Measurements from ENCODE around the gene MGAT5.

The MGAT5 gene

GRCh38 chr2:134229540-134229939 is 24.3 kb upstream of the MGAT5 start:
- H3K4me3 ChIP-seq (ENCODE audit: low read length) = no peak overlapping the region
- no peak for TF ChIP-seq CTCF (IDR thresholded peaks at IDR 0.05; ENCODE audit: insufficient read depth, low read depth, low read length, missing control alignments)

GRCh38 chr2:134230885-134231284 is 23.0 kb upstream of the MGAT5 start:
- H3K4me3 ChIP-seq (ENCODE audit: low read length) = no peak overlapping the region
- TF ChIP-seq CTCF (IDR thresholded peaks at IDR 0.05; ENCODE audit: insufficient read depth, low read depth, low read length, missing control alignments) = no peak
- DNase-seq (ENCODE audit: low read depth) = no peak

More at GRCh38 chr2:134229540-134229939, 24.3 kb upstream of the MGAT5 start:
- DNase-seq (ENCODE audit: low read depth) = no peak

GRCh38 chr2:134231301-134231964 is 22.4 kb upstream of the MGAT5 start:
- DNase-seq (ENCODE audit: low read depth) = no peak
- H3K4me3 ChIP-seq (ENCODE audit: low read length) = no peak overlapping the region

GRCh38 chr2:134231965-134232340 is 21.9 kb upstream of the MGAT5 start:
- no peak for TF ChIP-seq CTCF (IDR thresholded peaks at IDR 0.05; ENCODE audit: insufficient read depth, low read depth, low read length, missing control alignments)
- H3K4me3 ChIP-seq (ENCODE audit: low read length) = no peak overlapping the region
- DNase-seq (ENCODE audit: low read depth) = no peak

More at GRCh38 chr2:134231301-134231964, 22.4 kb upstream of the MGAT5 start:
- TF ChIP-seq CTCF (IDR thresholded peaks at IDR 0.05; ENCODE audit: insufficient read depth, low read depth, low read length, missing control alignments) = no peak

- no peak for TF ChIP-seq CTCF (IDR thresholded peaks at IDR 0.05; ENCODE audit: insufficient read depth, low read depth, low read length, missing control alignments)
- H3K4me3 ChIP-seq (ENCODE audit: low read length) = no peak overlapping the region
- no peak for DNase-seq (ENCODE audit: low read depth)
Observed at GRCh38 chr2:134232461-134232860, 21.4 kb upstream of the MGAT5 start.

- peak; percentile 67 for DNase-seq (ENCODE audit: low read depth)
- H3K4me3 ChIP-seq (ENCODE audit: low read length) = no peak overlapping the region
- TF ChIP-seq CTCF (IDR thresholded peaks at IDR 0.05; ENCODE audit: insufficient read depth, low read depth, low read length, missing control alignments) = no peak
Observed at GRCh38 chr2:134232868-134233727, 20.8 kb upstream of the MGAT5 start.

Measured in epithelial cell of esophagus (primary cell).